Vagina (tissue), 2 donors: Measurements from ENCODE around the gene IQGAP2.

ENCODE experiments used
- POLR2A ChIP-seq, 2 donors: fragments of 450-650 bp; IDR thresholded peaks; one replicate each; pipeline ENCODE4 v1.6.1; 2017; ENCODE audit warnings: antibody characterized with exemption in 2 of 2, mild to moderate bottlenecking in 2 of 2, moderate library complexity in 2 of 2
- POLR2AphosphoS5 ChIP-seq, 2 donors: sonication (generic); formaldehyde crosslinking; IDR thresholded peaks; one replicate each; pipeline ENCODE4 v1.9.0; 2017; ENCODE audit warnings: antibody characterized with exemption in 2 of 2, mild to moderate bottlenecking in 2 of 2, low read depth in 1 of 2; ENCODE audit not compliant: insufficient read depth in 1 of 2

DNA sequence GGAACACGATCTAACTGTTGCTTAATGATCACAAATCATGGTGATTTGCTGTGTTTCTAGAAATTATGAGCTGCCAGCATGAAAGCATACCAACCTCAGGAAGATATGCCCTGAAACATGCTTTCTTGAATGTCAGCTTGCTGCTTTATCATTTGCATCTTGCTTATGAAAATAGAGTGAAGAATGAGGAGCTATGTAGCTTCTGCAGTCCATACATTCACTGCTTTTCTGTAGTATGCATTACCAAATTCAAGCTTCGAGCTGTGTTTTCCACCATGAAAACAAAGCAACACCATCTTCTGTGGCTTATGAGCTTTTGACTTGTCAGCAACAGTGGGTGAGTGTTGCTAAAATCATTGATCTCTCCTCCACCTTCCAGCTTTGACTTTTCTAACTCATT, 203.6 kb downstream of the IQGAP2 start:
- no peak for TF ChIP-seq POLR2A (IDR thresholded peaks at IDR 0.05)
- TF ChIP-seq POLR2AphosphoS5 (IDR thresholded peaks at IDR 0.05; ENCODE audit: insufficient read depth in 1 of 2, low read depth in 1 of 2), result no peak
